Measurements from ENCODE around the gene TMEM97. TPM values are rescaled to one million over a fixed set of nuclear protein-coding genes. Genes with fewer than 3 reads are reported as not detected.
"Not testable (repeated sequence)": the region's sequence is repeated elsewhere in the genome, so short reads cannot be mapped to it uniquely, and the experiment has no call there.

TMEM97 gene
- 50.1 TPM for total RNA-seq

GRCh38 chr17:28318759-28319597 is at the start of gene TMEM97:
Gene TMEM97 (plus strand): TSS chr17:28319200. CDS start chr17:28319240, 40 bp downstream.
- peak; percentile 92 to 96 for DNase-seq (ENCODE audit: low spot score in 2 of 2)
- peak; percentile 3 for FAIRE-seq

GRCh38 chr17:28270055-28270454 is 48.9 kb upstream of the TMEM97 start:
- no peak for FAIRE-seq
- no peak for DNase-seq (ENCODE audit: low spot score in 2 of 2)

DNA sequence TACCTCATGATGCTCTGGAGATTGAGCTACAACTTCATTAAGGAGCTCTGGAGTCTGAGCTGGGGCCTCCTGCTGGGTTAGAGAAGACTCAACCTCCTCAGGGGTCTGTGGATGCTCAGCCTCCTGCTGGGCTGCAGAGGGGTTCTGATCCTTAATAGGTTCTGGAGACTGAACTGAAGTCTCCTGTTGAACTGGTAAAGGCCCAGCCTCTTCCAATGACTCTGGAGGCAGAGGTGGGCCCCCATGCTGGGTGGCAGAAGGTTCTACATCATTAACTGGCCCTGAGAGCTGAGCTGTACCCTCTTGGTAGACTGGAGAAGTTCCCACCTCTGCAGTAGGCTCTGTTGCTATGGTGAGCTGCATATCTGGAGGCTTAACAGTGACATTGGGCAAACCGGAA is 48.1 kb upstream of the TMEM97 start:
- no peak for DNase-seq (ENCODE audit: low spot score in 2 of 2)
- FAIRE-seq = no peak

GRCh38 chr17:28271431-28271830 is 47.6 kb upstream of the TMEM97 start:
- FAIRE-seq = no peak
- DNase-seq (ENCODE audit: low spot score in 2 of 2) = no peak

GRCh38 chr17:28272166-28272565 is 46.8 kb upstream of the TMEM97 start:
- no peak for DNase-seq (ENCODE audit: low spot score in 2 of 2)
- FAIRE-seq = no peak

- not testable (repeated sequence) for DNase-seq (ENCODE audit: low spot score in 2 of 2); FAIRE-seq
Measured at GRCh38 chr17:28273341-28273740, 45.7 kb upstream of the TMEM97 start.

GRCh38 chr17:28274591-28275265 is 44.3 kb upstream of the TMEM97 start:
- DNase-seq (ENCODE audit: low spot score in 2 of 2) (no peak), FAIRE-seq (no peak)

DNA sequence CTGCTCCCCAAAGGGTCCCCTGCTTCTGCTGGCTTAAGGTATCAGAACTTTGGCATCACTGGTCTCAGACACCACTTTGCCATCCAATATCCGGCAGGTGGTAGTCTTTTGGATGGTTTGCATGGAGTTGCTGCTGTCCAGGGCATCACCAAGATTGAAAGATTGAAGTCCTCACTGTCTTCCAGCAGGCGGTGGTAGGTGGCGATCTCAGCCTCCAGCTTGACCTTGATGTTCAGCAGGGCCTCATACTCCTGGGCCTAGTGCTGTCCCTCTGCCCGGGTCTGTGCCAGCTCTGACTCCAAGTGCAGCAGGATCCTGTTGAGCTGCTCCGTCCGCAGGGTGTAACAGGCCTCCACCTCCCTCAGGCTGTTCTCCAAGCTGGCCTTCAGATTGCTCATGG is 43.0 kb upstream of the TMEM97 start:
- DNase-seq (ENCODE audit: low spot score in 2 of 2) (no peak), FAIRE-seq (no peak)

GRCh38 chr17:28279411-28279810 is 39.6 kb upstream of the TMEM97 start:
- FAIRE-seq = no peak
- DNase-seq (ENCODE audit: low spot score in 2 of 2) = no peak

GRCh38 chr17:28280826-28281225 is 38.2 kb upstream of the TMEM97 start:
- FAIRE-seq (no peak), DNase-seq (ENCODE audit: low spot score in 2 of 2) (no peak)

- FAIRE-seq = no peak
- DNase-seq (ENCODE audit: low spot score in 2 of 2) = no peak
Measured at GRCh38 chr17:28282596-28282995, 36.4 kb upstream of the TMEM97 start.

- DNase-seq (ENCODE audit: low spot score in 2 of 2) = no peak
- no peak for FAIRE-seq
Measured at GRCh38 chr17:28285965-28286364, 33.0 kb upstream of the TMEM97 start.

DNA sequence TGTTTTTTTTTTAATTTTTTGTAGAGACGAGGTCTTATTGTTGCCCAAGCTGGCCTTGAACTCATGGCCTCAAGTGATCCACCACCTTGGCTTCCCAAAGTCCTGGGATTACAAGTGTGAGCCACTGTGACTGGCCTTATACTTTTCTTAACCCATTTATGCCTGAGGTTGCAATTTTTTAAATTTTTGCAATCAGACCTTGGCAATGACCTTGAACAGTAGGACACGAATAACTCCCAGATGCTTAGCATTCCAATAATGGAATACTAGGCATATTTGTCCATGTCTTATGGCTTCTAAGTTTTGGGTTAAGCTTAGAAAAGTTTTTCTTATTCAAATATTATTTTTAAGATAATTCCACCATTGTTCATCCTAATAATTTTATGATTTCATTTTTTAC is 28.3 kb upstream of the TMEM97 start:
- FAIRE-seq (no peak), DNase-seq (ENCODE audit: low spot score in 2 of 2) (no peak)

DNA sequence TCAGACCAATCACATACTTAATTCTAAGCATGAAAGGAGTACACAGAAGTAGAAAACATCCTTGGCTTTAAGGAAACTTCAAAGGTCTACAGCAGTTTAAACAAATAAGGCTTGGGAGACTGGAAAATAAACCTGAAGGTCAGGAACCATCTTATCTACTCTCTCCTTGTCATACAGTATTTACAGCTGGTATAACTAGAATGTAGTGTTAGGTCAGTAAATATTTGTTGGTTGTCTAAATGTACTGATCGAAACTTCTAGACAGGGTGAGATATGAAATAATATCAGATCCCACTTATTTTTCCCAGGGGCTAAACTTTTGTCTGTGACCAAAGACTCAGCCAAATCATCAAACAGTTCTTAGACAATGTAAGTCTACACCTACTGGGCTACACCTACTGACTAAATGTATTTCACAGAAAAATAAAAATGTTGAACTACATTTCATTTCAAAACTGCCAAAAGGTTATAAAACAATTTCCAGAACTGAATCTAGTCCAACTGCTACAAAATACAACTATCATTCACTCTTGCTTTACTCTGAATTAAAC is 27.1 kb upstream of the TMEM97 start:
- no peak for DNase-seq (ENCODE audit: low spot score in 2 of 2)
- FAIRE-seq = no peak

- not testable (repeated sequence) for FAIRE-seq
Measured at GRCh38 chr17:28292878-28293277, 26.1 kb upstream of the TMEM97 start.

GRCh38 chr17:28293994-28294393 is 25.0 kb upstream of the TMEM97 start:
- DNase-seq (ENCODE audit: low spot score in 2 of 2) = no peak
- no peak for FAIRE-seq

More at GRCh38 chr17:28292878-28293277, 26.1 kb upstream of the TMEM97 start:
- not testable (repeated sequence) for DNase-seq (ENCODE audit: low spot score in 2 of 2)

DNA sequence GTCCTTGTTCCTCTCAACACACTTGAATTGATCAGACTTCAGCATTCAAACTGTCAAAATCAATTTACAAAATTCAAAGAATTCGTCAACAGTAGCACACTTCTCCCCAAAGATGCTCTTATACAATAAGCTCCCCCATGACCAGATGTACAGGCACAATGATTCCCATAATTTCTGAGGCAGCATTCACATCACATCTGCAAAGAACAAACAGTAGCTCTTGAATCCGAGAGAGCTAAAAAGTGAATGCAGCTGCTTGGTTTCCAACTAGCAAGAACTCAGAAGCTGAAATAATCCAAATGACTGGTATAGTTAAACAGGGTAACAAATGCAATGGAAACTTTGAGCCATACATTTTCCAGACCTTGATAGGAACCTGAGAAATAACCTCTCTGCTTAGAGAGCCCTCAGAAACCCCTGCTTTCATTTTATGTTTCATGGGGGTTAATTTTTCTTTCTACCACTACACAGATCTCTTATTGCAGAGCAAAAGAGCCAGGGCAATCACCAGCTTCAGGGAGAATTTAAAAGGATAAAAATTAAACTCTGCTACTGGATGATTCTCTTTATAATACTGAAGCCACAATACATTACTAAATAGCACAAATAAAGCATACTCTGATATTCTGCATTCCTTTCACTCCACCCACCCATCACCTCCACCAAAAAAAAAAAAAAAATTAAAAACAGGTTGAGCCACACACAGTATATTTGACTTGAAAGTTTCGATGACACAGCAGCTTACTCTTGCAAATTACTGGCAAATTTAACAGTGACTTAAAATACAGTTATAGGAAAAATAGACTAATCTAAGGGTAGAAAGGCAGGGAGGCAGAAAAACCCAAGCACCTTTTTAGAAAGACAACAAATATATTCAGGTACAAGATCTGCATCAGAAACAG is 23.1 kb upstream of the TMEM97 start:
- no peak for DNase-seq (ENCODE audit: low spot score in 2 of 2)

GRCh38 chr17:28298449-28298848 is 20.6 kb upstream of the TMEM97 start:
- no peak for FAIRE-seq
- no peak for DNase-seq (ENCODE audit: low spot score in 2 of 2)

More for the DNA sequence above, 23.1 kb upstream of the TMEM97 start:
- FAIRE-seq = no peak

DNA sequence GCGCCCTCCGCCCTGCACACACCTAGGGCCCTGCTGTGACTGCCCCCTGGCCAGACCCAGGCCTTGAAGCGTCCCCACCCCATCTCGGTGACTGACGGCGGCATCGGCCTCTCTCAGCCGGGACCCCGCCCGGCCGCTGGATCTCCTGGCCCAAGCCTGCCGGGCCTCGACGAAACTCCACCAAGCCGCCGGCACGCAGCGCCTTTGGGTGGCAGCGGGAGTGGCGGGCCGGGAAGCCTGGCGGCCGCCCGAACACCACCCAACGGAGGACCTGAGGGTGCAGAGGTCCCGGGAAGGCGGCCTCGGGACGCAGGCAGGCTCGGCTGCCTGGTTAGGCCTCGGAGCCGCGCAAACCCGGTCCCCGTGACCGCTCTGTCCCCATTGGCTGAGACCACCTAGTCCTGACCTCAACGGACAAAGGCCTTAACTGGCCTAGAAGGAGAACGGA is 12.0 kb upstream of the TMEM97 start:
- no peak for FAIRE-seq
- DNase-seq (ENCODE audit: low spot score in 2 of 2) = no peak

GRCh38 chr17:28313841-28314240 is 5.2 kb upstream of the TMEM97 start:
- FAIRE-seq (no peak), DNase-seq (ENCODE audit: low spot score in 2 of 2) (no peak)
